GM21447 (cell line): ENCODE measurements around the gene FGF8.

Experiments
- ATAC-seq: cut with Tn5 transposase; IDR thresholded peaks from one replicate; pipeline ENCODE4 v1.9.1; 2021; ENCODE audit not compliant: unreplicated experiment

Gene FGF8

GRCh38 chr10:101782811-101783735 lies 7.2 kb upstream of the FGF8 start, which contains the start of gene NPM3:
TSS of gene NPM3 (minus strand) at chr10:101783446. CDS start at chr10:101783390, 56 bp downstream.
- peak; percentile 61 for ATAC-seq

- no peak for ATAC-seq
Observed at GRCh38 chr10:101781984-101782810, 6.3 kb upstream of the FGF8 start.

- ATAC-seq, result no peak
Observed at GRCh38 chr10:101781655-101781983, 5.7 kb upstream of the FGF8 start.

GRCh38 chr10:101780818-101781654 lies 5.1 kb upstream of the FGF8 start:
- ATAC-seq, result no peak

GRCh38 chr10:101780187-101780817 lies 4.4 kb upstream of the FGF8 start:
- ATAC-seq, result no peak

- no peak for ATAC-seq
Observed at GRCh38 chr10:101779544-101780186, 3.8 kb upstream of the FGF8 start.

GRCh38 chr10:101778781-101779543 lies 3.0 kb upstream of the FGF8 start:
- no peak for ATAC-seq

GRCh38 chr10:101778151-101778780 lies 2.4 kb upstream of the FGF8 start:
- ATAC-seq, result no peak

- no peak for ATAC-seq
Observed at GRCh38 chr10:101777619-101778145, 1.8 kb upstream of the FGF8 start.

GRCh38 chr10:101776161-101776817 lies 375 bp upstream of the FGF8 start:
- no peak for ATAC-seq

- no peak for ATAC-seq
Observed at GRCh38 chr10:101774589-101775272, 1.2 kb downstream of the FGF8 start.

- ATAC-seq, result no peak
Observed at GRCh38 chr10:101773923-101774588, 1.9 kb downstream of the FGF8 start.

- no peak for ATAC-seq
Observed at GRCh38 chr10:101772895-101773761, 2.8 kb downstream of the FGF8 start.

GRCh38 chr10:101772017-101772894 lies 3.7 kb downstream of the FGF8 start:
- ATAC-seq, result no peak

GRCh38 chr10:101771380-101771779 lies 4.5 kb downstream of the FGF8 start:
- no peak for ATAC-seq
